A549 treated with Mapracorat at 1 μM for 4 hours (cell line): ENCODE data around the gene TEX101. TPM values are rescaled to one million over a fixed set of nuclear protein-coding genes. Genes with fewer than 3 reads are reported as not detected.

Experiments
- total RNA-seq: library from RNA; stranded (reverse); fragments of 200-300 nt; extraction: Qiagen RNA extraction; gene quantifications from 5 replicates; pipeline ENCODE4 v1.2.3, GENCODE V29; 2022

The TEX101 gene, protein sequence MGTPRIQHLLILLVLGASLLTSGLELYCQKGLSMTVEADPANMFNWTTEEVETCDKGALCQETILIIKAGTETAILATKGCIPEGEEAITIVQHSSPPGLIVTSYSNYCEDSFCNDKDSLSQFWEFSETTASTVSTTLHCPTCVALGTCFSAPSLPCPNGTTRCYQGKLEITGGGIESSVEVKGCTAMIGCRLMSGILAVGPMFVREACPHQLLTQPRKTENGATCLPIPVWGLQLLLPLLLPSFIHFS
- not detected in 5 replicates for total RNA-seq

DNA sequence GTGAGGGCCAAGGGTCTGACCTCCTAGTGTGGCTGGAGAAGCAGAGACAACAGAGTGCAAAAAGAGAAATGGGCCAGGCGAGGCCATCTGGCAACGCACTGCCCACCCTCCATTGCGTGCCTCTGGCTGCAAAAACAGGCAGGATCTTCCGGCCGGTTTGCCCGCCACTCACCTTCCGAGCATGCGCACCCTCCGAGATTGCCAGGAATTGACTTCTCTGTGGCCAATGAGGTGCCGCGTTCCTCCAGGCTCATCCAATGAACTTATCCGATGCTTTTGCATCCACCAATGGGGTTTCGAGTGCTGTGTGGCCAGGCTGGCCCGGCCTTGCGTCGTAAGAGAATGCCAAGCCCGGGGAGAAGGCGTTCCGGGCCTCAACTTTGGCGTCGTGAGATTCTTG lies at the start of gene TEX101:
Gene TEX101 (plus strand): TSS at position 337 of the 400 bp plus-strand sequence. CDS start 1,030 bp downstream, outside the sequence.

DNA sequence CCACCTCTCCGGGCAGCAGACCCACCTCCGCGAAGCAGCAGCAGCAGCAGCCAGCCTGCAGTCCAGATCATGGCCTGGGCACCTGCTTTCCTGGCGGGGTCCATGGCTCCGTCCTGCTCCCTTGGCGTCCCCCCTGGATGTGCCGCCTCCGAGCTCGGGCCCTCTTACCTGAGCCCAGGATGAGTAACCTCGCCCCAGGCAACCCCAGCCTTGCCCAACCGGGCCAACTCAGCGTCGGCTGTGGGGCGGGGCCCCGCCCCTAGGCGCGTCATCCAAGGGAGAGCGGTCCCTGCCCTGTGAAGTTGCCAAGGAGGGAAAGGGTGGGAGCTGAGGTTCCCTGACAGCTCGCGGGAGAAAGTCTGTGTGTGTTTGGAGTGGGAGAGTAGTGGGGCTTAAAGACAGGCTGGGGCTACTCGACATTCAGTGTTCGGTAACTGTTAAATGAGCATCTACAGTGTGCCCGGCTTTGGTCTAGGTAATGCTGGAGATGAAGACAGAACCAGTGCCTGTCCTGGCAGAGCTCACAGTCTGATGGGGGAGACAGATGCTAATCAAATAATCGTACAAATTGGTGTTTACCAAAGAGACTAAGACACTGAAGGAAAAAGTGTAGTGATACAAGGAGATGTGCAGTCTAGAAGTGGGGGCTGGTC lies 50.9 kb downstream of the TEX101 start, which contains the start of gene LYPD3:
Gene LYPD3 (minus strand): TSS at position 141 of the 653 bp plus-strand sequence. CDS start 37 bp downstream, at position 104.

Other genes with a start within 250 kb of the TEX101 start
- 0.31 to 0.63 TPM (median 0.43 TPM) in 5 replicates for gene PSG5, start 228.4 kb upstream of the TEX101 start, total RNA-seq
- 0.64 to 0.89 TPM (median 0.74 TPM) in 5 replicates for gene PSG4, start 209.3 kb upstream of the TEX101 start, total RNA-seq
- gene PSG9, start 145.4 kb upstream of the TEX101 start, total RNA-seq: 0.09 to 0.17 TPM (median 0.12 TPM) in 3 of 5 replicates, not detected in the others
- gene CD177, start 61.2 kb upstream of the TEX101 start, total RNA-seq: 0.07 to 0.21 TPM (median 0.10 TPM) in 5 replicates
- gene LYPD3, start 50.7 kb downstream of the TEX101 start, total RNA-seq: 0.26 to 0.55 TPM (median 0.40 TPM) in 5 replicates
- 9.2 to 10.6 TPM (median 9.9 TPM) in 5 replicates for gene PHLDB3, start 89.9 kb downstream of the TEX101 start, total RNA-seq
- gene ETHE1, start 112.3 kb downstream of the TEX101 start, total RNA-seq: 47.9 to 51.5 TPM (median 49.0 TPM) in 5 replicates
- 1.5 to 2.5 TPM (median 1.8 TPM) in 5 replicates for gene ZNF575, start 118.3 kb downstream of the TEX101 start, total RNA-seq
- 26.0 to 29.6 TPM (median 27.9 TPM) in 5 replicates for gene XRCC1, start 160.6 kb downstream of the TEX101 start, total RNA-seq
- gene PINLYP, start 160.9 kb downstream of the TEX101 start, total RNA-seq: 0.20 to 0.39 TPM (median 0.22 TPM) in 5 replicates
- gene IRGQ, start 181.2 kb downstream of the TEX101 start, total RNA-seq: 4.5 to 7.6 TPM (median 5.4 TPM) in 5 replicates
- 14.3 to 22.1 TPM (median 19.7 TPM) in 5 replicates for gene ZNF576, start 181.7 kb downstream of the TEX101 start, total RNA-seq
- 0.53 to 1.1 TPM (median 0.79 TPM) in 5 replicates for gene SRRM5, start 197.2 kb downstream of the TEX101 start, total RNA-seq
- gene ZNF428, start 204.7 kb downstream of the TEX101 start, total RNA-seq: 47.6 to 68.1 TPM (median 62.5 TPM) in 5 replicates
- gene CADM4, start 225.0 kb downstream of the TEX101 start, total RNA-seq: 7.6 to 9.8 TPM (median 9.4 TPM) in 5 replicates